HEK293 (cell line): Measurements from ENCODE around the gene INTS6.

Source experiments
- CTCF ChIA-PET: fragments of 350-600 bp; formaldehyde crosslinking; extraction: SDS; loops from one replicate; lab custom pipeline; 2021; ENCODE audit warnings: antibody characterized with exemption; lab: Yijun Ruan, JAX
- POLR2A ChIA-PET: fragments of 300-600 bp; formaldehyde crosslinking; extraction: SDS; loops from one replicate; lab custom pipeline; 2020; ENCODE audit warnings: antibody characterized with exemption, inconsistent platforms; lab: Yijun Ruan, JAX
- H3K27ac ChIP-seq: fragments of 200-500 bp; sonication (Bioruptor generic); 2 replicates; pipeline ENCODE4 v1.5.1; 2014; ENCODE audit warnings: low read depth, low read length, control low read depth, inconsistent platforms; ENCODE audit errors: extremely low read depth
- H3K36me3 ChIP-seq, 2 experiments: fragments of 200-500 bp in 1 of 2; sonication (Bioruptor generic) in 1 of 2; 1 replicate in 1 of 2; 2 replicates in 1 of 2; pipeline ENCODE4 v1.5.1; 2014 to 2017; ENCODE audit warnings: inconsistent platforms in 2 of 2, low read length in 2 of 2; ENCODE audit not compliant: control insufficient read depth in 2 of 2, insufficient read depth in 1 of 2
- H3K4me1 ChIP-seq: fragments of 200-500 bp; sonication (Bioruptor generic); 2 replicates; pipeline ENCODE4 v1.5.1; 2014; ENCODE audit warnings: mild to moderate bottlenecking, low read length, inconsistent platforms; ENCODE audit not compliant: control insufficient read depth, insufficient read depth
- H3K4me3 ChIP-seq: 2 replicates; pipeline ENCODE4 v1.5.1; 2011; ENCODE audit warnings: low read depth, mild to moderate bottlenecking, control low read depth, low read length, moderate library complexity
- H3K9me3 ChIP-seq: fragments of 200-500 bp; sonication (Bioruptor generic); 2 replicates; pipeline ENCODE4 v1.5.1; 2014; ENCODE audit warnings: low read depth, low read length, inconsistent platforms; ENCODE audit not compliant: control insufficient read depth, insufficient read depth
- BCL6B ChIP-seq: fragments of 450-650 bp; formaldehyde crosslinking; IDR thresholded peaks from 2 replicates; pipeline ENCODE4 v1.5.1; 2017; ENCODE audit warnings: missing biosample characterization, missing genetic modification characterization
- FEZF1 ChIP-seq: fragments of 450-650 bp; formaldehyde crosslinking; IDR thresholded peaks from 2 replicates; pipeline ENCODE4 v1.5.1; 2016; ENCODE audit warnings: missing biosample characterization, missing genetic modification characterization
- HIC1 ChIP-seq: fragments of 450-650 bp; formaldehyde crosslinking; IDR thresholded peaks from 2 replicates; pipeline ENCODE4 v1.5.1; 2016; ENCODE audit warnings: missing biosample characterization, missing genetic modification characterization
- KLF1 ChIP-seq: fragments of 450-650 bp; formaldehyde crosslinking; IDR thresholded peaks from 2 replicates; pipeline ENCODE4 v1.5.1; 2016; ENCODE audit warnings: missing biosample characterization, missing genetic modification characterization
- KLF16 ChIP-seq: fragments of 450-650 bp; formaldehyde crosslinking; IDR thresholded peaks from 2 replicates; pipeline ENCODE4 v1.5.1; 2017; ENCODE audit warnings: missing biosample characterization, missing genetic modification characterization
- OSR2 ChIP-seq: fragments of 450-650 bp; formaldehyde crosslinking; IDR thresholded peaks from 2 replicates; pipeline ENCODE4 v1.5.1; 2016; ENCODE audit warnings: missing biosample characterization, missing genetic modification characterization
- REST ChIP-seq: fragments of 450-650 bp; formaldehyde crosslinking; IDR thresholded peaks from 2 replicates; pipeline ENCODE4 v1.5.1; 2016; ENCODE audit warnings: missing biosample characterization, missing genetic modification characterization
- SALL2 ChIP-seq: fragments of 450-650 bp; formaldehyde crosslinking; IDR thresholded peaks from 2 replicates; pipeline ENCODE4 v1.5.0; 2017; ENCODE audit warnings: missing biosample characterization, mild to moderate bottlenecking, missing genetic modification characterization, borderline replicate concordance
- SCRT2 ChIP-seq: fragments of 450-650 bp; formaldehyde crosslinking; IDR thresholded peaks from 2 replicates; pipeline ENCODE4 v1.5.1; 2016; ENCODE audit warnings: missing biosample characterization, missing genetic modification characterization
- ZBTB20 ChIP-seq: fragments of 450-650 bp; formaldehyde crosslinking; IDR thresholded peaks from 2 replicates; pipeline ENCODE4 v1.5.1; 2016; ENCODE audit warnings: missing biosample characterization, missing genetic modification characterization
- ZNF248 ChIP-seq: fragments of 450-650 bp; formaldehyde crosslinking; IDR thresholded peaks from 2 replicates; pipeline ENCODE4 v1.5.1; 2017; ENCODE audit warnings: missing biosample characterization, missing genetic modification characterization
- ZNF311 ChIP-seq: fragments of 450-650 bp; formaldehyde crosslinking; IDR thresholded peaks from 2 replicates; pipeline ENCODE4 v1.5.1; 2017; ENCODE audit warnings: missing biosample characterization, missing genetic modification characterization, borderline replicate concordance
- ZNF324 ChIP-seq: fragments of 450-650 bp; formaldehyde crosslinking; IDR thresholded peaks from 2 replicates; pipeline ENCODE4 v1.5.1; 2016; ENCODE audit warnings: missing biosample characterization, missing genetic modification characterization
- ZNF530 ChIP-seq: fragments of 450-650 bp; formaldehyde crosslinking; IDR thresholded peaks from 2 replicates; pipeline ENCODE4 v1.5.1; 2016; ENCODE audit warnings: low read depth, missing biosample characterization, missing genetic modification characterization
- ZNF544 ChIP-seq: fragments of 450-650 bp; formaldehyde crosslinking; IDR thresholded peaks from 2 replicates; pipeline ENCODE4 v1.5.0; 2017; ENCODE audit warnings: missing biosample characterization, missing genetic modification characterization
- ZNF548 ChIP-seq: fragments of 450-650 bp; formaldehyde crosslinking; IDR thresholded peaks from 2 replicates; pipeline ENCODE4 v1.5.1; 2016; ENCODE audit warnings: missing biosample characterization, missing genetic modification characterization
- ZNF558 ChIP-seq: fragments of 450-650 bp; formaldehyde crosslinking; IDR thresholded peaks from 2 replicates; pipeline ENCODE4 v1.5.1; 2016; ENCODE audit warnings: missing biosample characterization, missing genetic modification characterization
- ZNF670 ChIP-seq: fragments of 450-650 bp; formaldehyde crosslinking; IDR thresholded peaks from 2 replicates; pipeline ENCODE4 v1.5.1; 2016; ENCODE audit warnings: missing biosample characterization, missing genetic modification characterization, low read depth
- ZNF701 ChIP-seq: fragments of 450-650 bp; formaldehyde crosslinking; IDR thresholded peaks from 2 replicates; pipeline ENCODE4 v1.5.1; 2016; ENCODE audit warnings: missing biosample characterization, missing genetic modification characterization
- ZNF76 ChIP-seq: fragments of 450-650 bp; formaldehyde crosslinking; IDR thresholded peaks from 2 replicates; pipeline ENCODE4; 2016; ENCODE audit warnings: low read depth, missing biosample characterization, missing genetic modification characterization, borderline replicate concordance
- ZNF776 ChIP-seq: fragments of 450-650 bp; formaldehyde crosslinking; IDR thresholded peaks from 2 replicates; pipeline ENCODE4 v1.5.0; 2017; ENCODE audit warnings: missing biosample characterization, missing genetic modification characterization, borderline replicate concordance
- ZSCAN16 ChIP-seq: fragments of 450-650 bp; formaldehyde crosslinking; IDR thresholded peaks from 2 replicates; pipeline ENCODE4 v1.5.1; 2016; ENCODE audit warnings: missing biosample characterization, missing genetic modification characterization
- ZXDB ChIP-seq: fragments of 450-650 bp; formaldehyde crosslinking; IDR thresholded peaks from 2 replicates; pipeline ENCODE4 v1.5.1; 2016; ENCODE audit warnings: missing biosample characterization, missing genetic modification characterization

Gene INTS6

GRCh38 chr13:51422484-51422883, 30.4 kb downstream of the INTS6 start:
- TF ChIP-seq ZNF776 (tag by site-specific recombination) (no peak), REST (tag by site-specific recombination) (no peak), ZNF311 (tag by site-specific recombination) (no peak), ZNF248 (no peak), OSR2 (tag by site-specific recombination) (no peak), ZNF548 (tag by site-specific recombination) (no peak), SCRT2 (no peak), SALL2 (no peak), KLF16 (tag by site-specific recombination) (no peak), ZNF76 (tag by site-specific recombination) (no peak), ZNF558 (no peak), ZNF701 (tag by site-specific recombination) (no peak), ZNF670 (tag by site-specific recombination) (no peak), ZBTB20 (tag by site-specific recombination) (no peak), ZNF544 (tag by site-specific recombination) (no peak)
- TF ChIP-seq, all 188 proteins: peak for 0
- no peak overlapping the region for H3K4me3 ChIP-seq
- H3K36me3 ChIP-seq: peaks cover 0 to 26% of the 10 kb centered on the region in 2 experiments
- POLR2A ChIA-PET: no interaction called here
- H3K4me1 ChIP-seq: 0 out of 2 replicates have a peak, but pooled peaks cover 4% of the 10 kb centered on the region
- no peaks in the 10 kb centered on the region for H3K9me3 ChIP-seq
- H3K27ac ChIP-seq: no peak overlapping the region
- CTCF ChIA-PET: no interaction called here

GRCh38 chr13:51420681-51421490, 31.9 kb downstream of the INTS6 start:
- H3K36me3 ChIP-seq: peaks cover 0 to 34% of the 10 kb centered on the region in 2 experiments
- no peak overlapping the region for H3K4me3 ChIP-seq

GRCh38 chr13:51419001-51419636, 33.7 kb downstream of the INTS6 start:
- Histone ChIP-seq H3K27ac (no peak overlapping the region), H3K4me1 (0 out of 2 replicates have a peak, but pooled peaks cover 4% of the 10 kb centered on the region), H3K4me3 (no peak overlapping the region), H3K36me3 (peaks cover 0 to 36% of the 10 kb centered on the region in 2 experiments), H3K9me3 (no peaks in the 10 kb centered on the region)
- ChIA-PET POLR2A (no interaction called here), CTCF (no interaction called here)
- TF ChIP-seq ZNF530: no peak
- TF ChIP-seq ZXDB (tag by site-specific recombination): no peak
- TF ChIP-seq ZSCAN16 (tag by site-specific recombination): no peak
- TF ChIP-seq BCL6B (tag by site-specific recombination): no peak
- no peak for TF ChIP-seq ZNF324
- no peak for TF ChIP-seq HIC1 (tag by site-specific recombination)

More at GRCh38 chr13:51420681-51421490, 31.9 kb downstream of the INTS6 start:
- Histone ChIP-seq H3K27ac (no peak overlapping the region), H3K9me3 (no peaks in the 10 kb centered on the region), H3K4me1 (0 out of 2 replicates have a peak, but pooled peaks cover 4% of the 10 kb centered on the region)
- ChIA-PET CTCF (interaction anchor here (0.6 to 1.5 kb wide), 2 partner anchors 98 to 295 kb away, joined by 3 to 4 read pairs; no protein-coding TSS in a partner anchor), POLR2A (interaction anchor here (1.6 kb wide), 1 partner anchor 32 kb away, joined by 7 read pairs; the partner anchor contains the start of gene INTS6)
- peak; percentile 79 for TF ChIP-seq FEZF1 (tag by site-specific recombination)
- no peak for TF ChIP-seq KLF1 (tag by site-specific recombination)
